Astrocyte of the cerebellum (primary cell): ENCODE measurements around the gene ACTL6B.

Experiments used
- DNase-seq: peaks from one replicate; pipeline ENCODE4 v3.0.0-alpha.2; 2011; ENCODE audit warnings: low read depth
- H3K4me3 ChIP-seq: 2 replicates; pipeline ENCODE4 v1.5.1; 2011; ENCODE audit warnings: mild to moderate bottlenecking, low read depth, low read length, moderate library complexity
- in situ Hi-C: cut with HindIII; loops from 2 replicates; pipeline ENCODE4 v1.10.0; 2017; ENCODE audit warnings: low sequenced_read_pairs
- TF ChIP-seq, protein P1 (sequence below): IDR thresholded peaks from 2 replicates; pipeline ENCODE4 v1.5.1; 2012; ENCODE audit warnings: low read length, low read depth, moderate library complexity, mild to moderate bottlenecking; ENCODE audit errors: missing control alignments

Gene ACTL6B

DNA sequence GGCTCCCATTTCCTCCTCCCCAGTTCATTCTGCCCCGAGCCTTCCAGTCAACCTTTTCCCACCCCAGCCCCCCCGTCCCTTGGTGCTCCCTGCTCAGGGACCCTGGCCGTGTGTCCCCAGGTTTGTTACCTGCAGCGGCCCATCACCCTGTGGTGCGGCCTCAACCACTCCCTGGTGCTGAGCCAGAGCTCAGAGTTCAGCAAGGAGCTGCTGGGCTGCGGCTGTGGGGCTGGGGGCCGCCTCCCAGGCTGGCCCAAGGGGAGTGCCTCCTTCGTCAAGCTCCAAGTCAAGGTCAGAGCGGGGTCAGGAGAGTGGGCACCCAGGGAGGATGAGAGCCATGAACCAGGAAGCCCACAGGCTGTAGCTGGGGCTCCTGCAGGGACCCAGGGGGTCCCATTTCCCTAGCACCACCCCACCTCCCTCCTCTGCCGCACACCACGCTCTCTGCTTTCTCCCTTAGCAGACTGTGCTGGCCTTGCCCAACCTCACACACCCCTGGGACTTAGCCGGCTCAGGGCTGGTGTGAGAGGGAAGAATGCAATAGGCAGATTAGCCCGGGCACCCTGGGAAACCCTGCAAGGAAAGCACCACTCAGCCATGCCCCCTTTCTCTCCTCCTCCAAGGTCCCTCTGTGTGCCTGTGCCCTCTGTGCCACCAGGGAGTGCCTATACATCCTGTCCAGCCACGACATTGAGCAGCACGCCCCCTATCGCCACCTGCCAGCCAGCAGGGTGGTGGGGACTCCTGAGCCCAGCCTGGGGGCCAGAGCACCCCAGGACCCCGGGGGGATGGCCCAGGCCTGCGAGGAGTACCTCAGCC, 56.1 kb downstream of the ACTL6B start:
- in situ Hi-C loops = no loop called here
- no peak overlapping the region for H3K4me3 ChIP-seq
- TF ChIP-seq, protein P1, sequence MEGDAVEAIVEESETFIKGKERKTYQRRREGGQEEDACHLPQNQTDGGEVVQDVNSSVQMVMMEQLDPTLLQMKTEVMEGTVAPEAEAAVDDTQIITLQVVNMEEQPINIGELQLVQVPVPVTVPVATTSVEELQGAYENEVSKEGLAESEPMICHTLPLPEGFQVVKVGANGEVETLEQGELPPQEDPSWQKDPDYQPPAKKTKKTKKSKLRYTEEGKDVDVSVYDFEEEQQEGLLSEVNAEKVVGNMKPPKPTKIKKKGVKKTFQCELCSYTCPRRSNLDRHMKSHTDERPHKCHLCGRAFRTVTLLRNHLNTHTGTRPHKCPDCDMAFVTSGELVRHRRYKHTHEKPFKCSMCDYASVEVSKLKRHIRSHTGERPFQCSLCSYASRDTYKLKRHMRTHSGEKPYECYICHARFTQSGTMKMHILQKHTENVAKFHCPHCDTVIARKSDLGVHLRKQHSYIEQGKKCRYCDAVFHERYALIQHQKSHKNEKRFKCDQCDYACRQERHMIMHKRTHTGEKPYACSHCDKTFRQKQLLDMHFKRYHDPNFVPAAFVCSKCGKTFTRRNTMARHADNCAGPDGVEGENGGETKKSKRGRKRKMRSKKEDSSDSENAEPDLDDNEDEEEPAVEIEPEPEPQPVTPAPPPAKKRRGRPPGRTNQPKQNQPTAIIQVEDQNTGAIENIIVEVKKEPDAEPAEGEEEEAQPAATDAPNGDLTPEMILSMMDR = no peak
- no peak for DNase-seq

DNA sequence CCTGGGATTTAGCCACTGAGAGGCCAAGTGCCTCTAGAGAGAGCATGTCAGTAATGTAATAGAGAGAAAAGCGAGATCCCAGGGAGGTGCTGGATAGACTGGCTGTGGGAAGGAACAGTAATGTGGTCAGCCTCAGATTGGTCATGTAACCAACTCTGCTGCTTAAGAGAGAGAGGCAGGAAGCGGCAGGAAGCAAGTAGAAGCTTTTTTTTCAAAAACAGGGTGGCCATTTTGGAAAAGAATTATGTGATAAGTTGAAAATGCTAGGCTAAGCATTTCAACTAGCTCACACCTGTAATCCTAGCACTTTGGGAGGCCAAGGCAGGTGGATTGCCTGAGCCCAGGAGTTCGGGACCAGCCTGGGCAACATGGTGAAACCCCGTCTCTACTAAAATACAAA, 57.8 kb downstream of the ACTL6B start:
- no peak for DNase-seq
- no peak overlapping the region for H3K4me3 ChIP-seq
- TF ChIP-seq, protein P1 = no peak
- in situ Hi-C loops = no loop called here

DNA sequence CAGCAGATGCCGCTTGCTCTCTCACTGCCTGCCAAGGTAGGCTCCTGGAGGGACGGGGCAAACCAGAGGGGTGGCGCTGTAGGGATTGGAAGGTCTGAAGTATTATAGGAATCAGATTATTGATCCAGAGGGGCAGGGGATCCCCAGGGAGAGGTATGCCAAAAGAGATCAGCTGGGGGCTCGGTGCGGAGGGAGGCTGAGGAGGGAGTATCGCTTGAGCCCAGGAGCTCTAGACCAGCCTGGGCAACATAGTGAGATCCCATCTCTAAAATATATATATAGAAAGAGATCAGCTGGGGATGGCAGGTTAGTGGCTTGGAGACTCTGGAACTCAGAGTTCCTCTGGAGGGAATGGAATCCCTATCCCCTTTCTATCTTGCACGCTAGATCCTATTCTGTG, 61.1 kb downstream of the ACTL6B start:
- H3K4me3 ChIP-seq = no peak overlapping the region
- TF ChIP-seq, protein P1 = no peak
- in situ Hi-C loops = no loop called here
- DNase-seq = no peak
